Tibial nerve (tissue), 4 donors: ENCODE measurements around the gene GNAQ. TPM values are rescaled to one million over a fixed set of nuclear protein-coding genes. Genes with fewer than 3 reads are reported as not detected.

ENCODE experiments used
- DNase-seq, 2 donors: peaks; one replicate each; pipeline ENCODE4 v3.0.0-alpha.2; 2019; ENCODE audit warnings: low spot score in 2 of 2
- H3K27ac ChIP-seq, 4 donors: fragments of 200-600 bp; sonication (generic) in 3 of 4; one replicate each; pipeline ENCODE4 v1.5.1; 2017 to 2019; ENCODE audit warnings: mild to moderate bottlenecking in 1 of 4
- H3K27me3 ChIP-seq, 2 donors: fragments of 200-600 bp; sonication (generic) in 1 of 2; one replicate each; pipeline versions ENCODE4 v1.5.1 to v1.6.0; 2017 to 2019
- H3K36me3 ChIP-seq, 3 donors: fragments of 200-600 bp; sonication (generic); one replicate each; pipeline ENCODE4 v1.5.1; 2018 to 2019
- H3K4me1 ChIP-seq, 4 donors: fragments of 200-600 bp; sonication (generic) in 3 of 4; one replicate each; pipeline ENCODE4 v1.5.1; 2017 to 2019
- H3K4me3 ChIP-seq, 4 donors: fragments of 200-600 bp; sonication (generic) in 3 of 4; one replicate each; pipeline ENCODE4 v1.5.1; 2017 to 2019; ENCODE audit warnings: mild to moderate bottlenecking in 1 of 4, moderate library complexity in 1 of 4
- H3K9me3 ChIP-seq, 4 donors: fragments of 200-600 bp; sonication (generic) in 3 of 4; one replicate each; pipeline ENCODE4 v1.5.1; 2017 to 2019
- EP300 ChIP-seq, 2 donors: sonication (generic); formaldehyde crosslinking; IDR thresholded peaks; one replicate each; pipeline ENCODE4 v1.6.1; 2017; ENCODE audit warnings: antibody characterized with exemption in 2 of 2, mild to moderate bottlenecking in 1 of 2
- POLR2A ChIP-seq, 2 donors: fragments of 450-650 bp; IDR thresholded peaks; one replicate each; pipeline ENCODE4 v1.6.1; 2017; ENCODE audit warnings: antibody characterized with exemption in 2 of 2, mild to moderate bottlenecking in 2 of 2, moderate library complexity in 2 of 2
- WGBS, 2 donors: methylation state at CpG; one replicate each; pipeline ENCODE4 v1.1.5; 2018; 5-methylcytosine and 5-hydroxymethylcytosine counted together
- total RNA-seq, 4 donors: library from RNA; depleted of rRNA; stranded (reverse); fragments of >200 nt; gene quantifications; one replicate each; pipeline ENCODE4 v1.1.0, GENCODE V29; 2016
- TF ChIP-seq, protein P1 (sequence below), 5 experiments: fragments of 200-600 bp in 3 of 5; fragments of 450-650 bp in 2 of 5; sonication (generic) in 3 of 5; IDR thresholded peaks; one replicate each; pipeline ENCODE4 v1.5.1; 2016 to 2019; ENCODE audit warnings: antibody characterized with exemption in 5 of 5, mild to moderate bottlenecking in 3 of 5, moderate library complexity in 2 of 5

The GNAQ gene
- total RNA-seq, 4 donors from 2014 or later, result 38.7 to 50.3 (median 41.6) TPM

DNA sequence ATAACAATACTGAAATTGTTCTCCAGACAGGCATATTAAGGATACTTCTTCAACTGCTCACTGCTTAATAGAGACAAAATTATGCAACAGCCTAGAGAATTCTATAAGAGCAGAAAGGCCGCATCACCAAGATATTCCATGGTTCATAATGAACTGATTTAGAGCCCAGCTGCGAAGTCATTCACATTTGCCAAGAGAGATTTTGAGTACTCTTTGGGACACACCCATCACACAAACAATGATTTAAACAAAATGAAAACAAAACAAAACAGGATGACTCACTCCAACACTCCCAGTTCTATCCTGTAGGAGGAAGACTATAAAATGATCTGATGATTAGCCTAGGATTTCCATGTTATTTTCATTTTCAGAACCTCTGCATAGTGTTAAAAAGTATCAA, 237.8 kb downstream of the GNAQ start:
- no peak for TF ChIP-seq POLR2A (IDR thresholded peaks at IDR 0.05)
- peak in 1 of 2 donors; percentile 17 for TF ChIP-seq EP300 (IDR thresholded peaks at IDR 0.05)
- TF ChIP-seq, protein P1, sequence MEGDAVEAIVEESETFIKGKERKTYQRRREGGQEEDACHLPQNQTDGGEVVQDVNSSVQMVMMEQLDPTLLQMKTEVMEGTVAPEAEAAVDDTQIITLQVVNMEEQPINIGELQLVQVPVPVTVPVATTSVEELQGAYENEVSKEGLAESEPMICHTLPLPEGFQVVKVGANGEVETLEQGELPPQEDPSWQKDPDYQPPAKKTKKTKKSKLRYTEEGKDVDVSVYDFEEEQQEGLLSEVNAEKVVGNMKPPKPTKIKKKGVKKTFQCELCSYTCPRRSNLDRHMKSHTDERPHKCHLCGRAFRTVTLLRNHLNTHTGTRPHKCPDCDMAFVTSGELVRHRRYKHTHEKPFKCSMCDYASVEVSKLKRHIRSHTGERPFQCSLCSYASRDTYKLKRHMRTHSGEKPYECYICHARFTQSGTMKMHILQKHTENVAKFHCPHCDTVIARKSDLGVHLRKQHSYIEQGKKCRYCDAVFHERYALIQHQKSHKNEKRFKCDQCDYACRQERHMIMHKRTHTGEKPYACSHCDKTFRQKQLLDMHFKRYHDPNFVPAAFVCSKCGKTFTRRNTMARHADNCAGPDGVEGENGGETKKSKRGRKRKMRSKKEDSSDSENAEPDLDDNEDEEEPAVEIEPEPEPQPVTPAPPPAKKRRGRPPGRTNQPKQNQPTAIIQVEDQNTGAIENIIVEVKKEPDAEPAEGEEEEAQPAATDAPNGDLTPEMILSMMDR (IDR thresholded peaks at IDR 0.05), result peak in 3 of 5 experiments; percentile 12 to 32 (median 25)
- no peaks in the 10 kb centered on the region for H3K9me3 ChIP-seq
- WGBS, 2 donors, result 34 to 35% methylated on average over 2 of the region's 2 CpGs
- H3K27me3 ChIP-seq, result no peaks in the 10 kb centered on the region
- peak overlapping the region in 2 of 4 donors; percentile 42 to 60 for H3K27ac ChIP-seq
- peaks cover 0 to 10% (median 0%) of the 10 kb centered on the region in 3 donors for H3K36me3 ChIP-seq
- DNase-seq, result no peak
- H3K4me3 ChIP-seq, result no peak overlapping the region
- peaks cover 0 to 23% (median 4%) of the 10 kb centered on the region in 4 donors for H3K4me1 ChIP-seq

DNA sequence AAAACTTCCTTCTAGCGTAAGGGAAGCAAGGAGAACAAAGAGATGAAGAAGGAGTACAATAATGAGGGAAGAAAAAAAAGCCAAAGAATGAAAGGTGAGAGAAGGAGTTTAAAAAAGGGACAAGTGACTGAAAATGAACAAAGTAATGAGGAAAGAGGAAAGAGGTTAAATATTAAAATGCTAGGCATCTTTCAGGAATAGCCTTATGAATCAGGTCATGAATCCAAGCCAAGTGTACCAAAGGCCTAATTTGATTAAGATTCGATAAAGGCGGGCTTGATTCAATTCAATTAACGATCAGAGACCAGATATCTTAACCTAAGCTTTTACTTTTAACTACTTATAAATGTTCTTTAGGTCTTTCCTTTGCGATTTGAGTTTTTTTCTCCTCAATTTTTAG, 241.7 kb downstream of the GNAQ start:
- Histone ChIP-seq H3K4me3 (no peak overlapping the region), H3K27me3 (no peaks in the 10 kb centered on the region), H3K27ac (no peak overlapping the region), H3K36me3 (peaks cover 0 to 7% (median 0%) of the 10 kb centered on the region in 3 donors), H3K4me1 (peaks cover 0 to 12% (median 2%) of the 10 kb centered on the region in 4 donors), H3K9me3 (no peaks in the 10 kb centered on the region)
- 91 to 94% methylated on average over 5 of the region's 5 CpGs for WGBS, 2 donors
- no peak for DNase-seq
- TF ChIP-seq POLR2A (IDR thresholded peaks at IDR 0.05) (no peak), EP300 (IDR thresholded peaks at IDR 0.05) (no peak)
- TF ChIP-seq, protein P1 (IDR thresholded peaks at IDR 0.05), result no peak

DNA sequence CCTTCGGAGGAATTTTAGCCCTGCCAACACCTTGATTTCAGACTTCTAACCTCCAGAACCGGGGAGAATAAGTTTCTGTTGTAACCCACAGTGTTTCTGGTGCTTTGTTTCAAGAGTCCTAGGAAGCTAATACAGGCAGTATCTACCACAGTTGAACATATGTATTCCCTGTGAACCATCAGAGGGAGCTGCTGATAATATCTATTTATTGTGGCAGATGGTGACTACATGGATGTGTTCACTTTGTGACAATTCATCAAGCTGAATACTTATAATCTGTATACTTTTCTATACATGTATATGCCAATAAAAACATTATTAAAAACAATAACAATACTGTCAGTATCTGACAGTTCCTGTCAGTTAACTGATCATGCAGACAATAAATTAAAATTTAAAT, 246.3 kb downstream of the GNAQ start:
- Histone ChIP-seq H3K27me3 (no peaks in the 10 kb centered on the region), H3K27ac (no peak overlapping the region), H3K9me3 (no peaks in the 10 kb centered on the region), H3K4me1 (peaks cover 0 to 9% (median 0%) of the 10 kb centered on the region in 4 donors), H3K36me3 (peaks cover 0 to 7% (median 0%) of the 10 kb centered on the region in 3 donors), H3K4me3 (no peak overlapping the region)
- no peak for DNase-seq
- WGBS, 2 donors, result 88 to 95% methylated on average over 2 of the region's 2 CpGs
- no peak for TF ChIP-seq EP300 (IDR thresholded peaks at IDR 0.05)
- TF ChIP-seq, protein P1 (IDR thresholded peaks at IDR 0.05), result no peak
- TF ChIP-seq POLR2A (IDR thresholded peaks at IDR 0.05), result no peak

DNA sequence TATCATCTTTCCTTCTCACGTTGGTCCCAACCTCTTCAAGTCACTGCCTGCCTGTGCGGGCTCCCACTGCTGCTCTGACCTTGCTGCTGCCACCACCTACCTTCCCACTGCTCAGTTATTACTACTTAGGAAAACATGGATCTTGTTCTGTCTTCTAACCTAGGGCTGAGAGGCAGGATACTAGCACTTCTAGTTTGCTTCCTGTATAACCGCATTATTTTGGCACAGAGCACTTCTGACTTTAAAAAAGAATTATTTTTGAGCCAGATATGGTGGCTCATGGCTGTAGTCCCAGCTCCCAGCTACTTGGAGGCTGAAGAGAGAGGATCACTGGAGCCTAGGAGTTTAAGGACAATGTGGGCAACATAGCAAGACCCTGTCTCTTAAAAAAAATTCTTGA, 248.1 kb downstream of the GNAQ start:
- DNase-seq, result no peak
- Histone ChIP-seq H3K4me3 (no peak overlapping the region), H3K27me3 (no peaks in the 10 kb centered on the region), H3K36me3 (peaks cover 0 to 7% (median 0%) of the 10 kb centered on the region in 3 donors), H3K9me3 (no peaks in the 10 kb centered on the region), H3K4me1 (peaks cover 0 to 9% (median 0%) of the 10 kb centered on the region in 4 donors), H3K27ac (no peak overlapping the region)
- 71 to 86% methylated on average over 3 of the region's 3 CpGs for WGBS, 2 donors
- TF ChIP-seq POLR2A (IDR thresholded peaks at IDR 0.05) (no peak), EP300 (IDR thresholded peaks at IDR 0.05) (no peak)
- TF ChIP-seq, protein P1 (IDR thresholded peaks at IDR 0.05), result no peak

DNA sequence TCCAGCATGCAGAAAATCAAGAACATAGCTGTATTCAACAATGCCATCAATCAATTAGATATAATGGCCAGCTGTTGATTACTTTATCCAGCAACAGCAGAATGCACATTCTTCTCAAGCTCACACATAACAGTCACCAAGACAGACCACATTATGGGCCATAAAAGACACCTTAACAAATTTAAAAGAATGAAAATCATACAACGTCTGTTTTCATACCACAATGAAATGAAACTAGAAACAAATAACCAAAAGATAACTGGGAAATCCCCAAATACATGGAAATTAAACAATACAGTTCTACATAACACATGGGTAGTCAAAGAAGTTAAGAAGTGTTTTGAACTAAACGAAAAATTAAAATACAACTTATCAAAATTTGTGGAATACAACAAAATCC, 252.6 kb downstream of the GNAQ start:
- no peaks in the 10 kb centered on the region for H3K27me3 ChIP-seq
- TF ChIP-seq POLR2A (IDR thresholded peaks at IDR 0.05) (no peak), EP300 (IDR thresholded peaks at IDR 0.05) (no peak)
- TF ChIP-seq, protein P1 (IDR thresholded peaks at IDR 0.05), result no peak
- H3K9me3 ChIP-seq, result peaks cover 0 to 9% (median 2%) of the 10 kb centered on the region in 4 donors
- H3K4me3 ChIP-seq, result no peak overlapping the region
- 86 to 95% methylated on average over 2 of the region's 2 CpGs for WGBS, 2 donors
- H3K36me3 ChIP-seq, result peaks cover 0 to 29% (median 0%) of the 10 kb centered on the region in 3 donors
- H3K4me1 ChIP-seq, result peaks cover 0 to 9% (median 0%) of the 10 kb centered on the region in 4 donors
- no peak overlapping the region for H3K27ac ChIP-seq
- DNase-seq, result no peak
